EH (cell line): ENCODE measurements around the gene GNL2.

Experiments used
- DNase-seq: peaks from one replicate; pipeline ENCODE4 v3.0.0-alpha.2; 2015; ENCODE audit warnings: low read depth

The GNL2 gene

GRCh38 chr1:37595440-37596181 is at the start of gene GNL2:
TSS of gene GNL2 (minus strand) at chr1:37595937. CDS start at chr1:37595822, 115 bp downstream.
- peak; percentile 95 for DNase-seq

GRCh38 chr1:37641059-37641458 is 45.3 kb upstream of the GNL2 start:
- no peak for DNase-seq

GRCh38 chr1:37636435-37636834 is 40.7 kb upstream of the GNL2 start:
- DNase-seq = no peak

- no peak for DNase-seq
Observed at GRCh38 chr1:37634992-37635902, 39.5 kb upstream of the GNL2 start.

GRCh38 chr1:37634244-37634991 is 38.7 kb upstream of the GNL2 start, which contains the start of gene RSPO1:
TSS of gene RSPO1 (minus strand) at chr1:37634892. CDS start at chr1:37629661, 5,231 bp downstream.
- DNase-seq = peak; percentile 33

- no peak for DNase-seq
Observed at GRCh38 chr1:37633938-37634243, 38.2 kb upstream of the GNL2 start.

- DNase-seq = no peak
Observed at GRCh38 chr1:37633040-37633937, 37.6 kb upstream of the GNL2 start.

- DNase-seq = no peak
Observed at GRCh38 chr1:37631036-37631435, 35.3 kb upstream of the GNL2 start.

GRCh38 chr1:37630426-37631028 is 34.8 kb upstream of the GNL2 start:
- DNase-seq = no peak

GRCh38 chr1:37629726-37630425 is 34.1 kb upstream of the GNL2 start:
- no peak for DNase-seq

GRCh38 chr1:37629008-37629407 is 33.3 kb upstream of the GNL2 start:
- no peak for DNase-seq

GRCh38 chr1:37628026-37628556 is 32.4 kb upstream of the GNL2 start:
- DNase-seq = no peak

GRCh38 chr1:37622131-37622530 is 26.4 kb upstream of the GNL2 start:
- no peak for DNase-seq

- DNase-seq = peak; percentile 3
Observed at GRCh38 chr1:37621326-37621870, 25.7 kb upstream of the GNL2 start.

GRCh38 chr1:37620707-37621106 is 25.0 kb upstream of the GNL2 start:
- no peak for DNase-seq

GRCh38 chr1:37616330-37616729 is 20.6 kb upstream of the GNL2 start:
- DNase-seq = no peak

GRCh38 chr1:37614105-37614504 is 18.4 kb upstream of the GNL2 start:
- DNase-seq = no peak

- DNase-seq = no peak
Observed at GRCh38 chr1:37612186-37612585, 16.4 kb upstream of the GNL2 start.

- no peak for DNase-seq
Observed at GRCh38 chr1:37609994-37610393, 14.3 kb upstream of the GNL2 start.

GRCh38 chr1:37609002-37609401 is 13.3 kb upstream of the GNL2 start:
- DNase-seq = no peak
